ENCODE data around the gene ZC3H12A. TPM values are rescaled to one million over a fixed set of nuclear protein-coding genes. Genes with fewer than 3 reads are reported as not detected.

The ZC3H12A gene
- total and polyA plus RNA-seq, 2 experiments from 2014 or later, result 30.8 to 46.2 TPM

DNA sequence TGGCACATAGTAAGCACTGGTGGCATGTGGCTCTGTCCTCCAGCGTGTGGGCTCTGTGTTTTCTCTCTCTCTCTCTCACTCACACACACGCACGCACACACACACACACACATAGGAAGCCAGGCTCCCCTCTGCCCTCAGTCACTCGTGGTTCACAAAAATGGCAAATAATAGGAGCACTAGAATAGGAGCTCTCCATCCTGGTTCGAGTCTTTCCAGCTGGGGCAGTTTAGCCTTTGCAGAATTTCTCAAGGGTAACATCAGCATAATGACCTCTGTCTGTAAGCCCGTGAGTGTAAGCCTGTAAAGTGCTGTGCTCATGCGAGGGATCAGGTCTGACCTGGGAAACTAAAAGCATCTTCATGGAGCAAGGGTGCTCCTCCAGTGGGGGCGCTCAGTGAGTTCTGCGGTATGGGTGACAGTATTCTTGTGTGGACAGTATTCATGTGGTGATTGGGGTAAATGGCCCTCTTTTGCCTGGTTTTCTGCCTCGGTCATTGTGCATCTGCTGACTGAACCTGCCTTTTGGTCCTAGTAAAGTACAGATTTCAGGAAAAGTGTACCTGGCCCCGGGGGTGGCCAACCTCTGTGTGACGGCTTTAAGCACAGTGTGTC is 842 bp upstream of the ZC3H12A start:
- WGBS (ENCODE audit: low lambda C conversion rate, missing lambda C conversion rate), result 44% methylated on average over 12 of the region's 12 CpGs
- peak overlapping the region; percentile 95 for H3K27ac ChIP-seq
- peak overlapping the region; percentile 95 for H3K4me2 ChIP-seq
- H2AFZ ChIP-seq, result peak overlapping the region; percentile 87
- no peaks in the 10 kb centered on the region for H3K9me3 ChIP-seq (ENCODE audit: low read depth)
- H4K20me1 ChIP-seq (ENCODE audit: insufficient read depth, poor library complexity, severe bottlenecking), result no peaks in the 10 kb centered on the region
- no peaks in the 10 kb centered on the region for H3K9me2 ChIP-seq (replicated peaks; ENCODE audit: insufficient read depth)
- peaks cover 45% of the 10 kb centered on the region for H3K4me1 ChIP-seq (ENCODE audit: insufficient read depth)
- DNase-seq (ENCODE audit: low spot score), result peak; percentile 43
- no peaks in the 10 kb centered on the region for H3K27me3 ChIP-seq
- peak overlapping the region; percentile 81 for H3K4me3 ChIP-seq
- H3K79me2 ChIP-seq, result peaks cover 49% of the 10 kb centered on the region
- H3K36me3 ChIP-seq (replicated peaks; ENCODE audit: insufficient read depth, low read depth), result no peaks in the 10 kb centered on the region
- TF ChIP-seq EZH2 (IDR thresholded peaks at IDR 0.05; ENCODE audit: borderline replicate concordance) (no peak), EZH2phosphoT487 (IDR thresholded peaks at IDR 0.05; ENCODE audit: low read depth, severe bottlenecking, unreplicated experiment) (no peak)
- TF ChIP-seq, protein P1, sequence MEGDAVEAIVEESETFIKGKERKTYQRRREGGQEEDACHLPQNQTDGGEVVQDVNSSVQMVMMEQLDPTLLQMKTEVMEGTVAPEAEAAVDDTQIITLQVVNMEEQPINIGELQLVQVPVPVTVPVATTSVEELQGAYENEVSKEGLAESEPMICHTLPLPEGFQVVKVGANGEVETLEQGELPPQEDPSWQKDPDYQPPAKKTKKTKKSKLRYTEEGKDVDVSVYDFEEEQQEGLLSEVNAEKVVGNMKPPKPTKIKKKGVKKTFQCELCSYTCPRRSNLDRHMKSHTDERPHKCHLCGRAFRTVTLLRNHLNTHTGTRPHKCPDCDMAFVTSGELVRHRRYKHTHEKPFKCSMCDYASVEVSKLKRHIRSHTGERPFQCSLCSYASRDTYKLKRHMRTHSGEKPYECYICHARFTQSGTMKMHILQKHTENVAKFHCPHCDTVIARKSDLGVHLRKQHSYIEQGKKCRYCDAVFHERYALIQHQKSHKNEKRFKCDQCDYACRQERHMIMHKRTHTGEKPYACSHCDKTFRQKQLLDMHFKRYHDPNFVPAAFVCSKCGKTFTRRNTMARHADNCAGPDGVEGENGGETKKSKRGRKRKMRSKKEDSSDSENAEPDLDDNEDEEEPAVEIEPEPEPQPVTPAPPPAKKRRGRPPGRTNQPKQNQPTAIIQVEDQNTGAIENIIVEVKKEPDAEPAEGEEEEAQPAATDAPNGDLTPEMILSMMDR (IDR thresholded peaks at IDR 0.05; ENCODE audit: poor library complexity), result no peak

DNA sequence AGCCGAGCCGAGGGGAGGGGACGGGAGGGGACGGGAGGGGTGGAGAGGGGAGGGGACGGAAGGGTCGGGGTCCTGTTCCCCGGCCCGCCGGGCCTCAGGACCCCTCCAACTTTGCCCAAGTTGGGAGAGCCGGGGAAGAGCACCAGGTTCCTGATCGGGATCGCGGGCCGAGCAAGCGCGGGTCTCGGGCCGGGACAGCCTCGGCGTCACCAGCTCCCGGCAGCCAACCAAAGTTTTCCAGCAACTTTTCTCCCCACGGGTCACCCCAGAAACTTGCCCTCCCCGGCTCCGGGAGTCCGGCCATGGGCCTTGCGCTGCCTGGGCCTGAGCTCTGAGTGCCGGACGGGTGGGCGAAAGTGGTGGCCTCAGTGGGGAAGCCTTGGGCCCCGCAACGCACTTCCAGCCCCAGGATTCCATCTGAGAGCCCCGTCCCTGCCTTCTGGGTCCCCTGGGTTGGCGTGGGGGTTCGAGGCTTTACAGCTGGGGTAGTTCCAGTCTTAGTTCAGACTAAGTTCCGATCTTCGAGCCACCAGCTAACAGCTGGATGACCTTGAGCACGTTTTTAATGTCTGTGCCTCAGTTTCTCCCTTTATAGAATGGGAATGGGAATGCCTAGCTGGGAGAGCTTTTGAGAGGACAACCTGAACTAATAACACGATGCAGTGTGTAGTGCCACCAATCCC is 458 bp downstream of the ZC3H12A start:
- peak overlapping the region; percentile 47 for H2AFZ ChIP-seq
- H3K9me3 ChIP-seq (ENCODE audit: low read depth), result no peaks in the 10 kb centered on the region
- H3K9me2 ChIP-seq (replicated peaks; ENCODE audit: insufficient read depth), result no peaks in the 10 kb centered on the region
- peak overlapping the region; percentile 99 for H3K27ac ChIP-seq
- TF ChIP-seq EZH2 (IDR thresholded peaks at IDR 0.05; ENCODE audit: borderline replicate concordance) (no peak), EZH2phosphoT487 (IDR thresholded peaks at IDR 0.05; ENCODE audit: low read depth, severe bottlenecking, unreplicated experiment) (no peak)
- TF ChIP-seq, protein P1 (IDR thresholded peaks at IDR 0.05; ENCODE audit: poor library complexity), result no peak
- H4K20me1 ChIP-seq (ENCODE audit: insufficient read depth, poor library complexity, severe bottlenecking), result no peaks in the 10 kb centered on the region
- peak overlapping the region; percentile 81 for H3K4me3 ChIP-seq
- H3K4me2 ChIP-seq, result peak overlapping the region; percentile 95
- peaks cover 55% of the 10 kb centered on the region for H3K79me2 ChIP-seq
- DNase-seq (ENCODE audit: low spot score), result no peak
- peaks cover 54% of the 10 kb centered on the region for H3K4me1 ChIP-seq (ENCODE audit: insufficient read depth)
- WGBS (ENCODE audit: low lambda C conversion rate, missing lambda C conversion rate), result 13% methylated on average over 24 of the region's 38 CpGs
- H3K36me3 ChIP-seq (replicated peaks; ENCODE audit: insufficient read depth, low read depth), result no peaks in the 10 kb centered on the region
- H3K27me3 ChIP-seq, result no peaks in the 10 kb centered on the region

DNA sequence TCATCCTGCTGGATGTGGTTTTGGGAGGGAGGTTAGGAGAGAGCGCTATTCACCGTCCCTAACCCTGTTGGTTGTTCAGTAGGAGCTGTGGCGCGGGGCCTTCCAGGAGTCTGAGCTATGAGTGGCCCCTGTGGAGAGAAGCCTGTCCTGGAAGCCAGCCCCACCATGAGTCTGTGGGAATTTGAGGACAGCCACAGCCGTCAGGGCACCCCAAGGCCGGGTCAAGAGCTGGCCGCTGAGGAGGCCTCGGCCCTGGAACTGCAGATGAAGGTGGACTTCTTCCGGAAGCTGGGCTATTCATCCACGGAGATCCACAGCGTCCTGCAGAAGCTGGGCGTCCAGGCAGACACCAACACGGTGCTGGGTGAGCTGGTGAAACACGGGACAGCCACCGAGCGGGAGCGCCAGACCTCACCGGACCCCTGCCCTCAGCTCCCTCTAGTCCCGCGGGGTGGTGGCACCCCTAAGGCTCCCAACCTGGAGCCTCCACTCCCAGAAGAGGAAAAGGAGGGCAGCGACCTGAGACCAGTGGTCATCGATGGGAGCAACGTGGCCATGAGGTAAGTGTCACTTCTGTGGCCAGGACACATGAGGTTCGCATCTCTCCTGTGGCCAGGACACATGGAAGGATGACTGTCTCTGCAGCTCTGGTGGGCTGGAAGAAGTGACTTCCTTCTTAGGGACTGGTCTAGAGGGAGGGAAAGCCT is 1.2 kb downstream of the ZC3H12A start:
- DNase-seq (ENCODE audit: low spot score), result peak; percentile 25
- Histone ChIP-seq H3K79me2 (peaks cover 57% of the 10 kb centered on the region), H3K36me3 (replicated peaks; ENCODE audit: insufficient read depth, low read depth) (no peaks in the 10 kb centered on the region), H3K9me3 (ENCODE audit: low read depth) (no peaks in the 10 kb centered on the region), H2AFZ (no peak overlapping the region), H3K4me1 (ENCODE audit: insufficient read depth) (peaks cover 59% of the 10 kb centered on the region), H3K27me3 (no peaks in the 10 kb centered on the region), H3K4me2 (peak overlapping the region; percentile 95), H3K4me3 (peak overlapping the region; percentile 81), H3K27ac (peak overlapping the region; percentile 99), H3K9me2 (replicated peaks; ENCODE audit: insufficient read depth) (no peaks in the 10 kb centered on the region), H4K20me1 (ENCODE audit: insufficient read depth, poor library complexity, severe bottlenecking) (no peaks in the 10 kb centered on the region)
- TF ChIP-seq, protein P1 (IDR thresholded peaks at IDR 0.05; ENCODE audit: poor library complexity), result no peak
- TF ChIP-seq EZH2 (IDR thresholded peaks at IDR 0.05; ENCODE audit: borderline replicate concordance) (no peak), EZH2phosphoT487 (IDR thresholded peaks at IDR 0.05; ENCODE audit: low read depth, severe bottlenecking, unreplicated experiment) (no peak)
- WGBS (ENCODE audit: low lambda C conversion rate, missing lambda C conversion rate), result 93% methylated on average over 24 of the region's 24 CpGs
